Measurements from ENCODE around the gene HMX2.
A peak's percentile ranks its signal among the peaks of the same experiment; 100 is the strongest.

The HMX2 gene

GRCh38 chr10:123147635-123148413, at the start of gene HMX2:
Gene HMX2, plus strand, starts transcription at chr10:123148136. Its CDS starts 243 bp downstream, at chr10:123148379.
- no peak for DNase-seq (ENCODE audit: low read depth)

GRCh38 chr10:123100030-123100762, 47.7 kb upstream of the HMX2 start:
- DNase-seq (ENCODE audit: low read depth): no peak

DNA sequence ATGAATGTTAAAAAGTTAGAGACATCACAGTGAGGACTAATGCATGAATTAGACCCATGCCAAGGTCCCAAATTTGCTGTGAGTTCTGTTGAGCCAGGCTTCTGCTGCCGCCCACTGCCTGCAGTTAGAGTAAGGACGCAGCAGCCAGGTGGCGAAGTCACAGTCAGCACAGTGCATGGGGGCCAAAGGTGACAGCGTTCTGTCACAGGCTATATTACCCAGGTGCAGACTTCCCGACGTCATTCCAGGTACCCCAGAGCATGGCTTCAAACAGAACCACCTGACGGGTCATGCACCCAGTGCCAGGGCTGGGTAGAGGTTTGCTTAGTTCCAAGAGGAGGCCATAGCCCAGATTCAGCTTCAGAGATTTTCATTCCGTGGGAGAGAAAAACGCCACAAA, 46.1 kb upstream of the HMX2 start:
- DNase-seq (ENCODE audit: low read depth): no peak

DNA sequence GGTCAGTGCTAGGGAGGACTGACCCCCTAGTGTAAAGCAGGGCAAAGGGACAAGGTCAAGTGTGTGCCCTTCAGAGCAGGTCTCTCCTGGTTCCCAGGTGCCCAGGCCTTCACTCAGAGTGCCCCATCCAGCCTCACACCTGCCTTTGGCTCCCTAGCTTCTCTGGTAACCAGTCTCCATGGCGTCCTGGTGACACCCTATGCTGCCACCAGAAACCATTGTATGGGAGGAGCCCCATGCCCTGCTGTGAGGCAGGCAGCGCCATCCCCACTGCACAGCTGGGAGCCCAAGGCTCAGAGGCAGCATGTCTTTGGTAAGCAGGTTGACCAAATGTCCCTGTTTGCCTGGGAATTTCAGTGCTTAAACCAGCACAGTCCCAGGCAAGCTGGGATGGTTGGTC, 45.3 kb upstream of the HMX2 start:
- no peak for DNase-seq (ENCODE audit: low read depth)

GRCh38 chr10:123103944-123104343, 44.0 kb upstream of the HMX2 start:
- no peak for DNase-seq (ENCODE audit: low read depth)

GRCh38 chr10:123109466-123109865, 38.5 kb upstream of the HMX2 start:
- DNase-seq (ENCODE audit: low read depth): no peak

- DNase-seq (ENCODE audit: low read depth): no peak
These were observed 30.1 kb upstream of the HMX2 start for GRCh38 chr10:123117644-123118417.

DNA sequence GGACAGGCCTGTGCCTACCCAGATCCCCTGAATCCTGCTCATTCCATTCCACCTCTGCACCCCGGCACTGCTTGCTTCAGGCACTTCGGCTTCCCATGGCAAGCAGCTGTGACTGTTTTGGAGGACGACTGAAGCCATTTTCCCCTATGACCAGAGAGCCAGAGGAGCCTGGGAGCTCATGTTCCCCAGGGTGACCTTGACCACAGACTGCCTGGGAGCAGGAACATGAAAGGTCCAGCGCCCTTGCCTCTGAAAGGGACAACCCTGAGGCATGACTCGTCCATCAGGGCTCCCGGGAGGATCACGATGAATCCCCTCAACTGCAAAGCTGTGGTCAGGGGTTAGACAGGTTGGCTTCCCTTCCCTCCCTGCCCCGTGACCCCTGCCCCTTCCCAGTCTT, 28.9 kb upstream of the HMX2 start:
- DNase-seq (ENCODE audit: low read depth): no peak

GRCh38 chr10:123126246-123126645, 21.7 kb upstream of the HMX2 start:
- DNase-seq (ENCODE audit: low read depth): no peak

DNA sequence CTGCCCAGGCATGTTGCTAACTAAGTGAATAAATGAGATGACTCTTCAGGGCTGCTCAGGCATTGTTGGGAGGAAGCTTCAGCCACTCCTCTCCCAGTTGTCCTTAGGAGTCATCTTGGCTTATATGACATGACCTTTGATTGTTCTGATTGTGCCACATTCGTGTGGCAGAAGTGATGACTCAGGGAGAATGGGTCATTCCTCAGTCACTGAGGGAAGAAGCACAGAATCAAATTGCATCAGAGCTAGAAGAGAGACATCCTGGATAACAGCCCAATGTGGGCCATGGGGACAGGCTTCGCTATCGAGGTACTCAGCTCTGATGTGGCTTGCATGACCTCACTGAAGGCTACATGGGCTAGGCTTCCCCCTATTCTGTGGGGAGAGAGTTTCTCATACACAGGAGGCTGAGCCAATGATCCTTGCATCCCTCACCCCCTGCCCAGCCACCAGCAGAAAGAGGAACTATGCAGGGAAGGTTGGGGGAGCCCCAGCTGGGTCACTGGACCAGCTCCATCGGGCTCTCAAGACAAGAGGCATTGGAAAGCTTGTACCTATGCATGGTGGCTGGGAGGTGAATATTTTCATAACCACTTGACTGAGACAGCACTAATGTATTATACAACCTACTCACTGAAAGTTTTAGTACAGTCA, 18.2 kb upstream of the HMX2 start:
- DNase-seq (ENCODE audit: low read depth): no peak

DNA sequence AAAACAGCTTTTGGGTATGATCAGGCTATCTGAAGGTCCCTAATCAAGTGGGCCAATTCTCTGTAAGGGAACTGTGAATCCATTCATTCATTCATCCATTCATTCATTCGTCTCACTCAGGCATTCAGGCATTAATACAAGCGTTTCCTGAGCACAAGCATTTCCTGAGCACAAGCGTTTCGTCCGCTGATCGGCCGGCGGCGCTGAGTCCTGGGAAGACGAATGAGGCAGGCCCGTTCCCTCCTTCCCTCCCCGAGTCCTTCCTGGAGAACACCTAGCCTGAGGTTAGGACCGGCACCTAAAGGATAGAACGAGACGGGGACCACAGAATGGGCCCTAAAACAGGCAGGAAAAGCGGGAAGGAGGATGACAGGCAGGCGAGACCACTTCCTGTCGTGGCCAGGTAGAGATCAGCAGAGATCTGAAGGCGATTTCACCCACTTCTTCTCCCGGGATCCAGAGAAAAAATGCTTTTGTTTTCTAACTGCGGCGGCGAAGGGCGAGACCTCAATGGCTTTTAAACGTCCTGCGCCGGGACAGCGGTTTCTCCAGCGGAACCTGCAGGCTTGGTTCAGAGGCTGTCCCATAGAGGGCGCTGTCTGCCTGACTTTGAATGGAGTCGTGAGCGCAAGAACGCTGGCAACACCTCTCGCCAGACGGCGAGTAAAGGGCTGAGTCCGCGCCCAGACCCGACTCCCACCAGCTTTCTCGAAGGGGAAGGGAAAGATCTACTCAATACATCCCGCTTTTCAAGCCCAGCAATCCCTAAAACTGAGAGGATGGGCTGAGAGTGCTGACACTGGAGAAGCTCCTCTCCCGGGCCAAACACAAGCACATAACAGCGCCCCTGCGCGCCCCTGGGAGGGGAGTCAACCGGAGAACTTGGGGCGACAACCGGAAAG, 15.1 kb upstream of the HMX2 start:
- DNase-seq (ENCODE audit: low read depth): peak; percentile 78

- no peak for DNase-seq (ENCODE audit: low read depth)
These were observed 14.2 kb upstream of the HMX2 start for GRCh38 chr10:123133541-123134342.

DNA sequence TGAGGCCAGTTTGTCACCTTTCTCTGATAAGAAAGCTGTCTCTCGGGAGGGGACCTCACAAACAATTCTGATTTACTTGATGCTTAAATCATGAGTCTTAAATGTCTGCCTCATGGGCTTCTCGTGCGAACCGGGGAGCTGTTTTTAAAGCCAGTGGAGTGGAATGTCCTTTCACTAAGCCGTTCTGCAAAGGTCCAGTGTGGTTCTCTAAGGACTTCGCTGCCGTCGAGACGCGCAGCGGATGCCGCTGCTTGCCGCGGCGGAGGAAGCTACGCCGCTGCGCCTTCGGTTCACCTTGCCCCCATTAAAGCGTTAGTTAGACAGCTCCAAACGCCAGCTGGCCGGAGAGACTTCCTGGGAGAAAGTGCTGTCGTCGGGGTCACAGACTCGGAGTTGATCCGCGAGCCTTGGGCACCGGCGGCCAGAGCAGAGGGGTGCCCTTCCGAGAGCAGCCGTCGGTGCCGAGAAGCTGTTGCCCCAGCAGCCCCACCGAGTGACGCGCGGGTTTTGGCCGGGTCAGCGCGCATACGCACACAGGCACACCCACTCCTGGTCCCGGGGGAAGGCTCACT, 13.5 kb upstream of the HMX2 start:
- no peak for DNase-seq (ENCODE audit: low read depth)

GRCh38 chr10:123134915-123135414, 13.0 kb upstream of the HMX2 start:
- DNase-seq (ENCODE audit: low read depth): no peak

GRCh38 chr10:123135415-123136141, 12.4 kb upstream of the HMX2 start, which contains the start of gene HMX3:
Gene HMX3, plus strand, starts transcription at chr10:123135970. Its CDS starts 81 bp downstream, at chr10:123136051.
- no peak for DNase-seq (ENCODE audit: low read depth)

GRCh38 chr10:123136221-123136805, 11.6 kb upstream of the HMX2 start:
- no peak for DNase-seq (ENCODE audit: low read depth)

- DNase-seq (ENCODE audit: low read depth): no peak
These were observed 10.9 kb upstream of the HMX2 start for GRCh38 chr10:123136806-123137642.

GRCh38 chr10:123139165-123139520, 8.8 kb upstream of the HMX2 start:
- DNase-seq (ENCODE audit: low read depth): no peak
